HG03460 (cell line): ENCODE results near the gene PTPMT1.
A peak's percentile ranks its signal among the peaks of the same experiment; 100 is the strongest.
"Not testable (repeated sequence)": the region's sequence is repeated elsewhere in the genome, so short reads cannot be mapped to it uniquely, and the experiment has no call there.

Experiments
- ATAC-seq: cut with Tn5 transposase; IDR thresholded peaks from one replicate; pipeline ENCODE4 v1.9.1; 2021; ENCODE audit not compliant: unreplicated experiment

The PTPMT1 gene

GRCh38 chr11:47565340-47566148 is at the start of gene PTPMT1:
Gene PTPMT1 (plus strand): TSS chr11:47565599. CDS start chr11:47565623, 24 bp downstream.
- ATAC-seq: peak; percentile 84

GRCh38 chr11:47516155-47516554 is 49.2 kb upstream of the PTPMT1 start:
- ATAC-seq: no peak

- no peak for ATAC-seq
Observed at GRCh38 chr11:47516984-47517853, 48.2 kb upstream of the PTPMT1 start.

GRCh38 chr11:47518212-47518964 is 47.0 kb upstream of the PTPMT1 start:
- no peak for ATAC-seq

- no peak for ATAC-seq
Observed at GRCh38 chr11:47523490-47524225, 41.7 kb upstream of the PTPMT1 start.

- ATAC-seq: no peak
Observed at GRCh38 chr11:47524291-47524874, 41.0 kb upstream of the PTPMT1 start.

- ATAC-seq: not testable (repeated sequence)
Observed at GRCh38 chr11:47526032-47526431, 39.4 kb upstream of the PTPMT1 start.

GRCh38 chr11:47527186-47527585 is 38.2 kb upstream of the PTPMT1 start:
- no peak for ATAC-seq

GRCh38 chr11:47529951-47530350 is 35.4 kb upstream of the PTPMT1 start:
- no peak for ATAC-seq

GRCh38 chr11:47530721-47531120 is 34.7 kb upstream of the PTPMT1 start:
- not testable (repeated sequence) for ATAC-seq

- no peak for ATAC-seq
Observed at GRCh38 chr11:47531666-47532065, 33.7 kb upstream of the PTPMT1 start.

- no peak for ATAC-seq
Observed at GRCh38 chr11:47532597-47533213, 32.7 kb upstream of the PTPMT1 start.

GRCh38 chr11:47533690-47534151 is 31.7 kb upstream of the PTPMT1 start:
- no peak for ATAC-seq

- no peak for ATAC-seq
Observed at GRCh38 chr11:47534704-47535251, 30.6 kb upstream of the PTPMT1 start.

GRCh38 chr11:47536915-47537314 is 28.5 kb upstream of the PTPMT1 start:
- ATAC-seq: no peak

- ATAC-seq: no peak
Observed at GRCh38 chr11:47538741-47539565, 26.4 kb upstream of the PTPMT1 start.

- no peak for ATAC-seq
Observed at GRCh38 chr11:47539681-47540039, 25.7 kb upstream of the PTPMT1 start.

GRCh38 chr11:47541070-47541469 is 24.3 kb upstream of the PTPMT1 start:
- no peak for ATAC-seq

- ATAC-seq: no peak
Observed at GRCh38 chr11:47545298-47545697, 20.1 kb upstream of the PTPMT1 start.
